ENCODE measurements around the gene NPAS4. TPM values are rescaled to one million over a fixed set of nuclear protein-coding genes. Genes with fewer than 3 reads are reported as not detected.

Gene NPAS4
- total and polyA plus RNA-seq, 2 of the 13 experiments (the other 11 are each of a cell fraction or from before 2014, with no cell fraction given) = not detected

GRCh38 chr11:66472054-66472453, 51.2 kb downstream of the NPAS4 start:
- H3K27ac ChIP-seq (ENCODE audit: extremely low read length, insufficient read depth, low read length) = no peak overlapping the region
- intact Hi-C loops (cut with micrococcal nuclease; ENCODE audit: unreplicated experiment) = no loop called here
- FAIRE-seq (no peak), ATAC-seq (no peak), DNase-seq (ENCODE audit: low spot score) (no peak)
- H3K4me3 ChIP-seq (replicated peaks in 1 of 3; ENCODE audit: insufficient read depth in 1 of 3, low read depth in 2 of 3, low read length in 3 of 3) = no peak overlapping the region
- H3K27me3 ChIP-seq (ENCODE audit: control insufficient read depth in 1 of 2, insufficient read depth in 2 of 2, low read length in 2 of 2) = no peaks in the 10 kb centered on the region
- H3K79me2 ChIP-seq (ENCODE audit: insufficient read depth, low read length) = no peaks in the 10 kb centered on the region
- H4K20me1 ChIP-seq (ENCODE audit: insufficient read depth, low read length) = no peaks in the 10 kb centered on the region; the same call in 1 of the 2 replicates
- H3K4me2 ChIP-seq (ENCODE audit: low read depth, low read length) = no peak overlapping the region
- in situ Hi-C loops (cut with HindIII; ENCODE audit: extremely low pct_ligation_motif_present, low pct_unique_long_range_greater_than_20kb) = no loop called here
- TF ChIP-seq ZBTB42 (CRISPR knock-in tag; IDR thresholded peaks at IDR 0.05) (no peak), ZNF737 (CRISPR knock-in tag; IDR thresholded peaks at IDR 0.05; ENCODE audit: borderline replicate concordance) (no peak), KDM4B (CRISPR knock-in tag; IDR thresholded peaks at IDR 0.05) (no peak), HES4 (CRISPR knock-in tag; IDR thresholded peaks at IDR 0.05; ENCODE audit: borderline replicate concordance) (no peak), ZNF235 (CRISPR knock-in tag; IDR thresholded peaks at IDR 0.05; ENCODE audit: borderline replicate concordance) (no peak), SMARCC2 (IDR thresholded peaks at IDR 0.05) (no peak), RBAK (CRISPR knock-in tag; IDR thresholded peaks at IDR 0.05) (no peak), DRAP1 (CRISPR knock-in tag; IDR thresholded peaks at IDR 0.05) (no peak), SKI (IDR thresholded peaks at IDR 0.05; ENCODE audit: partially characterized antibody) (no peak), SUZ12 (IDR thresholded peaks at IDR 0.05; ENCODE audit: low read depth, low read length) (no peak), ZNF678 (CRISPR knock-in tag; IDR thresholded peaks at IDR 0.05) (no peak), ZNF781 (CRISPR knock-in tag; IDR thresholded peaks at IDR 0.05; ENCODE audit: borderline replicate concordance, not compliant biosample characterization) (no peak)
- no TSS peak for BruUV-seq (replicated peaks)
- H3K4me1 ChIP-seq (ENCODE audit: insufficient read depth, low read length) = peaks cover 12% of the 10 kb centered on the region
- no peak overlapping the region for H3K9ac ChIP-seq (ENCODE audit: insufficient read depth, low read depth, low read length)
- ChIA-PET POLR2A (no interaction called here), CTCF (ENCODE audit: low intra/inter-chr PET ratio, low total read pairs) (no interaction called here)
- no peaks in the 10 kb centered on the region for H3K9me3 ChIP-seq (ENCODE audit: low read length)
- no peak overlapping the region for H2AFZ ChIP-seq (ENCODE audit: low read length)
- 93% methylated on average over 8 of the region's 9 CpGs for WGBS (ENCODE audit: low lambda C conversion rate)
- peaks cover 0 to 2% of the 10 kb centered on the region in 2 experiments; a peak in 3 of 5 replicates for H3K36me3 ChIP-seq (replicated peaks in 1 of 2; ENCODE audit: control insufficient read depth in 1 of 2, insufficient read depth in 2 of 2, low read length in 2 of 2)

Measured in HepG2 (cell line).